SK-N-SH (cell line): ENCODE measurements around the gene ANKRD60. TPM values are rescaled to one million over a fixed set of nuclear protein-coding genes. Genes with fewer than 3 reads are reported as not detected.

ENCODE experiments used
- CTCF ChIA-PET: fragments of 300-600, 350-600 bp; formaldehyde crosslinking; extraction: SDS; loops from one replicate; lab custom pipeline; 2021; lab: Yijun Ruan, JAX
- POLR2A ChIA-PET: fragments of 350-600 bp; sonication (Branson Sonifier 250); formaldehyde crosslinking; extraction: SDS; loops from one replicate; lab custom pipeline; 2020; ENCODE audit warnings: antibody characterized with exemption, inconsistent platforms; lab: Yijun Ruan, JAX
- DNase-seq: peaks from one replicate; pipeline ENCODE4 v3.0.0; 2012
- H2AFZ ChIP-seq: fragments of 200-600 bp; sonication (generic); 2 replicates; pipeline ENCODE4 v1.8.1; 2016; ENCODE audit warnings: antibody characterized with exemption, mild to moderate bottlenecking, low read depth
- H3F3A ChIP-seq: fragments of 200-600 bp; sonication (generic); replicated peaks from 2 replicates; pipeline ENCODE3; 2016; ENCODE audit warnings: antibody characterized with exemption, mild to moderate bottlenecking; ENCODE audit not compliant: insufficient read depth
- H3K27ac ChIP-seq, 2 experiments: fragments of 200-500 bp in 1 of 2; fragments of 200-600 bp in 1 of 2; sonication (Bioruptor generic) in 1 of 2; sonication (generic), shearing (Covaris generic) in 1 of 2; 2 replicates each; pipeline versions ENCODE4 v1.5.1 to v1.6.1; 2014 to 2016; ENCODE audit warnings: low read depth in 2 of 2, inconsistent platforms in 1 of 2, low read length in 1 of 2, mild to moderate bottlenecking in 1 of 2, mixed read lengths in 1 of 2
- H3K27me3 ChIP-seq: fragments of 200-600 bp; sonication (generic), shearing (Covaris generic); 2 replicates; pipeline ENCODE4 v1.6.1; 2016; ENCODE audit warnings: mixed run types; ENCODE audit not compliant: insufficient read depth
- H3K36me3 ChIP-seq, 2 experiments: fragments of 200-500 bp in 1 of 2; fragments of 200-600 bp in 1 of 2; sonication (Bioruptor generic) in 1 of 2; sonication (generic) in 1 of 2; replicated peaks in 1 of 2; 2 replicates each; pipeline versions ENCODE3 to v1.5.1; 2014 to 2016; ENCODE audit warnings: low read length in 1 of 2, mild to moderate bottlenecking in 1 of 2; ENCODE audit not compliant: insufficient read depth in 2 of 2, control insufficient read depth in 1 of 2
- H3K4me1 ChIP-seq, 2 experiments: fragments of 200-500 bp in 1 of 2; fragments of 200-600 bp in 1 of 2; sonication (Bioruptor generic) in 1 of 2; sonication (generic), shearing (Covaris generic) in 1 of 2; 2 replicates each; pipeline versions ENCODE4 v1.5.1 to v1.6.1; 2014 to 2016; ENCODE audit warnings: low read depth in 1 of 2, low read length in 1 of 2, mixed run types in 1 of 2; ENCODE audit not compliant: insufficient read depth in 2 of 2, control insufficient read depth in 1 of 2
- H3K4me2 ChIP-seq: fragments of 200-600 bp; sonication (generic), shearing (Covaris generic); 2 replicates; pipeline ENCODE4 v1.6.1; 2017; ENCODE audit warnings: mixed run types
- H3K4me3 ChIP-seq, 2 experiments: fragments of 200-500 bp in 1 of 2; fragments of 200-600 bp in 1 of 2; sonication (Bioruptor generic) in 1 of 2; sonication (generic), shearing (Covaris generic) in 1 of 2; 2 replicates each; pipeline versions ENCODE4 v1.5.1 to v1.8.1; 2014 to 2016; ENCODE audit warnings: low read depth in 2 of 2, inconsistent platforms in 1 of 2, low read length in 1 of 2, mild to moderate bottlenecking in 1 of 2, mixed read lengths in 1 of 2, moderate library complexity in 1 of 2
- H3K79me2 ChIP-seq: fragments of 200-600 bp; sonication (generic); 2 replicates; pipeline ENCODE4 v1.8.1; 2017; ENCODE audit warnings: mild to moderate bottlenecking; ENCODE audit not compliant: insufficient read depth
- H3K9ac ChIP-seq: fragments of 200-600 bp; sonication (generic); 2 replicates; pipeline ENCODE4 v1.6.1; 2017; ENCODE audit warnings: mixed run types
- H3K9me2 ChIP-seq: fragments of 200-600 bp; sonication (generic); 2 replicates; pipeline ENCODE4 v1.6.1; 2017; ENCODE audit warnings: mixed run types
- H3K9me3 ChIP-seq: fragments of 200-600 bp; sonication (generic); 2 replicates; pipeline ENCODE4 v1.6.1; 2017; ENCODE audit warnings: mixed run types, mild to moderate bottlenecking, moderate library complexity
- H4K20me1 ChIP-seq: fragments of 200-600 bp; sonication (generic); 2 replicates; pipeline ENCODE4 v1.6.1; 2017; ENCODE audit warnings: mild to moderate bottlenecking, mixed run types; ENCODE audit not compliant: insufficient read depth
- CTCF ChIP-seq: fragments of 200-600 bp; sonication (generic); IDR thresholded peaks from 2 replicates; pipeline ENCODE4 v1.6.1; 2017; ENCODE audit warnings: antibody characterized with exemption, mild to moderate bottlenecking, moderate library complexity
- ELF1 ChIP-seq: IDR thresholded peaks from 2 replicates; pipeline ENCODE4 v1.4.0; 2012
- EP300 ChIP-seq, 2 experiments: IDR thresholded peaks; 2 replicates each; pipeline versions ENCODE4 v1.4.0 to v1.6.1; 2012; ENCODE audit warnings: borderline replicate concordance in 1 of 2, low read depth in 1 of 2, low read length in 1 of 2
- FOSL2 ChIP-seq: IDR thresholded peaks from 2 replicates; pipeline ENCODE4 v1.4.0; 2012; ENCODE audit warnings: low read depth, mild to moderate bottlenecking, moderate library complexity, borderline replicate concordance
- GATA2 ChIP-seq: sonication (generic); formaldehyde crosslinking; IDR thresholded peaks from 2 replicates; pipeline ENCODE4 v1.5.0; 2020; ENCODE audit warnings: mild to moderate bottlenecking, missing genetic modification reagents
- JUND ChIP-seq: IDR thresholded peaks from 2 replicates; pipeline ENCODE4 v1.4.0; 2012
- MAX ChIP-seq: IDR thresholded peaks from 2 replicates; pipeline ENCODE4 v1.4.0; 2012; ENCODE audit warnings: low read depth
- NRF1 ChIP-seq: IDR thresholded peaks from 2 replicates; pipeline ENCODE4 v1.6.1; 2012; ENCODE audit warnings: low read depth, mild to moderate bottlenecking, low read length
- POLR2AphosphoS5 ChIP-seq: IDR thresholded peaks from 2 replicates; pipeline ENCODE4 v1.6.1; 2012; ENCODE audit warnings: low read depth, low read length
- RAD21 ChIP-seq: IDR thresholded peaks from 2 replicates; pipeline ENCODE4 v1.6.1; 2012; ENCODE audit warnings: mild to moderate bottlenecking, low read length
- RCOR1 ChIP-seq: fragments of 150-350 bp; IDR thresholded peaks from 2 replicates; pipeline ENCODE4 v1.6.1; 2017; ENCODE audit warnings: antibody characterized with exemption, low read length
- REST ChIP-seq: IDR thresholded peaks from 2 replicates; pipeline ENCODE4 v1.6.1; 2012; ENCODE audit warnings: mild to moderate bottlenecking, low read depth, low read length, moderate library complexity
- RFX5 ChIP-seq: IDR thresholded peaks from 2 replicates; pipeline ENCODE4 v1.6.1; 2012; ENCODE audit warnings: mild to moderate bottlenecking, improper control_type of control experiment, low read length
- RXRA ChIP-seq: IDR thresholded peaks from 2 replicates; pipeline ENCODE4 v1.4.0; 2012; ENCODE audit warnings: low read depth, mild to moderate bottlenecking, borderline replicate concordance
- YY1 ChIP-seq: IDR thresholded peaks from 2 replicates; pipeline ENCODE4 v1.4.0; 2012; ENCODE audit warnings: low read depth, mild to moderate bottlenecking
- WGBS: methylation state at CpG from one replicate; pipeline ENCODE4 v1.1.6; 2017; ENCODE audit warnings: low lambda C conversion rate; 5-methylcytosine and 5-hydroxymethylcytosine counted together
- polyA plus RNA-seq, 3 experiments: library from polyadenylated mRNA; depleted of rRNA; stranded (reverse); fragments of >200 nt; gene quantifications; 2 replicates each; pipeline ENCODE4 v1.2.3, GENCODE V29; 2012
- TF ChIP-seq, protein P1 (sequence below): fragments of 150-350 bp; IDR thresholded peaks from 2 replicates; pipeline ENCODE4 v1.6.1; 2016; ENCODE audit warnings: mild to moderate bottlenecking, low read depth, low read length
- TF ChIP-seq, protein P2 (sequence below): IDR thresholded peaks from 2 replicates; pipeline ENCODE4 v1.4.0; 2012; ENCODE audit warnings: low read depth, borderline replicate concordance

Gene ANKRD60
- polyA plus RNA-seq, 1 of the 3 experiments (the other 2 are of a cell fraction) = not detected

DNA sequence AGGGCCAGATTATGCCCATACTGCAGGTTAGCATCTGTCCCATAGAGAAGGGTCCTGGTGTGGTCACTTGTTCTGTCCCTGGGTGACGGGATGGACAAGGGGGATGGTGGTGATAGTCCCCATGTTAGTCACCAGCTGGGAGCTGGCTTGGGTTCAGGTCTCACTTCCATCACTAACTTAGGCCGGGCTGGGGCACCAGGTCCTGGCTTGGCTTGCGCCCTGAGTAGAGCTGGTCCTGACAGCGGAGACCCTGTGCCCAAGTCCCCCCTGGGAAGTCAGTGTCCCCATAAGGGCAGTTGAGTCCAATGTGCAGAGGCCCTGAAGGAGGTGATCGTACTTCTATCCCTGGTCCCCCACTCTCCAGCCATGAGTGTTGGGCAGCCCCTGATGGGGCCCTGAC is 52.6 kb downstream of the ANKRD60 start:
- Histone ChIP-seq H3K4me3 (no peak overlapping the region), H3K9me3 (no peaks in the 10 kb centered on the region), H3K36me3 (no peaks in the 10 kb centered on the region), H4K20me1 (no peaks in the 10 kb centered on the region), H3F3A (no peaks in the 10 kb centered on the region), H3K4me1 (peaks cover 0 to 63% of the 10 kb centered on the region in 2 experiments; a peak in 2 of 4 replicates), H2AFZ (no peak overlapping the region), H3K9ac (no peak overlapping the region), H3K9me2 (no peaks in the 10 kb centered on the region), H3K27me3 (no peaks in the 10 kb centered on the region)
- ChIA-PET CTCF (interaction anchor here (0.9 to 3.7 kb wide), 6 partner anchors 37 to 581 kb away, joined by 3 to 11 read pairs (median 4); partner anchors contain the start of gene PMEPA1), POLR2A (no interaction called here)
- DNase-seq = no peak
- 100% methylated on average over 1 of the region's 5 CpGs for WGBS
- TF ChIP-seq REST = no peak
- TF ChIP-seq GATA2 (CRISPR knock-in tag) = no peak
- no peak for TF ChIP-seq POLR2AphosphoS5
- TF ChIP-seq RFX5 = no peak
- no peak for TF ChIP-seq JUND
- TF ChIP-seq RXRA = no peak
- TF ChIP-seq YY1 = no peak
- TF ChIP-seq MAX = no peak
- TF ChIP-seq RAD21 = no peak
- TF ChIP-seq NRF1 = no peak
- no peak for TF ChIP-seq FOSL2
- no peak for TF ChIP-seq EP300 (IDR thresholded peaks at IDR 0.05; ENCODE audit: borderline replicate concordance in 1 of 2, low read depth in 1 of 2, low read length in 1 of 2)
- TF ChIP-seq, protein P1, sequence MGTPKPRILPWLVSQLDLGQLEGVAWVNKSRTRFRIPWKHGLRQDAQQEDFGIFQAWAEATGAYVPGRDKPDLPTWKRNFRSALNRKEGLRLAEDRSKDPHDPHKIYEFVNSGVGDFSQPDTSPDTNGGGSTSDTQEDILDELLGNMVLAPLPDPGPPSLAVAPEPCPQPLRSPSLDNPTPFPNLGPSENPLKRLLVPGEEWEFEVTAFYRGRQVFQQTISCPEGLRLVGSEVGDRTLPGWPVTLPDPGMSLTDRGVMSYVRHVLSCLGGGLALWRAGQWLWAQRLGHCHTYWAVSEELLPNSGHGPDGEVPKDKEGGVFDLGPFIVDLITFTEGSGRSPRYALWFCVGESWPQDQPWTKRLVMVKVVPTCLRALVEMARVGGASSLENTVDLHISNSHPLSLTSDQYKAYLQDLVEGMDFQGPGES = no peak
- TF ChIP-seq ELF1 = no peak
- TF ChIP-seq, protein P2, sequence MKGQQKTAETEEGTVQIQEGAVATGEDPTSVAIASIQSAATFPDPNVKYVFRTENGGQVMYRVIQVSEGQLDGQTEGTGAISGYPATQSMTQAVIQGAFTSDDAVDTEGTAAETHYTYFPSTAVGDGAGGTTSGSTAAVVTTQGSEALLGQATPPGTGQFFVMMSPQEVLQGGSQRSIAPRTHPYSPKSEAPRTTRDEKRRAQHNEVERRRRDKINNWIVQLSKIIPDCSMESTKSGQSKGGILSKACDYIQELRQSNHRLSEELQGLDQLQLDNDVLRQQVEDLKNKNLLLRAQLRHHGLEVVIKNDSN = no peak
- no peak for TF ChIP-seq RCOR1
- TF ChIP-seq CTCF = no peak
- TF ChIP-seq, all 33 proteins: peak for 0
- peak overlapping the region in 1 of 2 experiments; percentile 99; a peak in 2 of 4 replicates for H3K27ac ChIP-seq
- H3K4me2 ChIP-seq = no peak overlapping the region
- no peaks in the 10 kb centered on the region for H3K79me2 ChIP-seq
